SIG-M5 (cell line): ENCODE results near the gene PCDHGB3.

Source experiments
- DNase-seq: peaks from one replicate; lab custom pipeline; 2025; lab: John Stamatoyannopoulos, UW

Gene PCDHGB3

DNA sequence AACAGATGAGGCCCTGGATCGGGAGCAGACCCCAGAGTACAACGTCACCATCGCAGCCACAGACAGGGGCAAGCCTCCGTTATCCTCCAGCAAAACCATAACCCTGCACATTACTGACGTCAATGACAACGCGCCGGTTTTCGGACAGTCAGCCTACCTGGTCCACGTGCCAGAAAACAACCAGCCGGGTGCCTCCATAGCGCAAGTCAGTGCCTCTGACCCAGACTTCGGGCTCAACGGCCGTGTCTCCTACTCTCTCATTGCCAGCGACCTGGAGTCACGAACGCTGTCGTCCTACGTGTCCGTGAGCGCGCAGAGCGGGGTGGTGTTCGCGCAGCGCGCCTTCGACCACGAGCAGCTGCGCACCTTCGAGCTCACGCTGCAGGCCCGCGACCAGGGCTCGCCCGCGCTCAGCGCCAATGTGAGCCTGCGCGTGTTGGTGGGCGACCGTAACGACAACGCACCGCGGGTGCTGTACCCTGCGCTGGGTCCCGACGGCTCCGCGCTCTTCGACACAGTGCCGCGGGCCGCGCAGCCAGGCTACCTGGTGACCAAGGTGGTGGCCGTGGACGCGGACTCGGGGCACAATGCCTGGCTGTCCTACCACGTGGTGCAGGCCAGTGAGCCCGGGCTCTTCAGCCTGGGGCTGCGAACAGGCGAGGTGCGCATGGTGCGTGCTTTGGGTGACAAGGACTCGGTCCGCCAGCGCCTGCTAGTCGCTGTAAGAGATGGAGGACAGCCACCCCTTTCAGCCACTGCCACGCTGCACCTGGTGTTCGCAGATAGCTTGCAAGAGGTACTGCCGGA lies 49.2 kb downstream of the PCDHGB3 start:
- DNase-seq = no peak

DNA sequence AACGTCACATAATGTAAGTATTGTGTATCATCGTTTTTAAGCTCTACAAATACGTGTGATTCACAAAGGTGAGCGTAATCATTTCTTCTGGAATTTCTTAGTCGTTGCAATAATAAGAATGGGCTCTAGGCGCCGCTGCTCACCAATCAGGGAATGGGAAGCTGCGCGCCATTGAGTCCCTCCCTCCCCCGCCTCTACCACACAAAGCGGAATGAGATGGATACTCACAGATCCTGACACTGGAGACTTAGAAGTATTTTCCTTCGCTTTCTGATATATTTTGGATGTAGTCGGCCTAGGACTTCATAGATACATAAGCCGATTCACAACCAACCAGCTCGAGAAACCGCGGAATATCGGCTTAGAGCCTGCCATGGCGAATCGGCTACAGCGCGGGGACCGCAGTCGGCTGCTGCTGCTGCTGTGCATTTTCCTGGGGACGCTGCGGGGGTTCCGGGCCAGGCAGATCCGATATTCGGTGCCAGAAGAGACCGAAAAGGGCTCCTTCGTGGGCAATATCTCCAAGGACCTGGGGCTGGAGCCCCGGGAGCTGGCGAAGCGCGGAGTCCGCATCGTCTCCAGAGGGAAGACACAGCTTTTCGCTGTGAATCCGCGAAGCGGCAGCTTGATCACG lies 50.9 kb downstream of the PCDHGB3 start, which contains the start of gene PCDHGA11:
Gene PCDHGA11 (plus strand): TSS at position 197 of the 634 bp plus-strand sequence. CDS start 177 bp downstream, at position 374.
- no peak for DNase-seq

DNA sequence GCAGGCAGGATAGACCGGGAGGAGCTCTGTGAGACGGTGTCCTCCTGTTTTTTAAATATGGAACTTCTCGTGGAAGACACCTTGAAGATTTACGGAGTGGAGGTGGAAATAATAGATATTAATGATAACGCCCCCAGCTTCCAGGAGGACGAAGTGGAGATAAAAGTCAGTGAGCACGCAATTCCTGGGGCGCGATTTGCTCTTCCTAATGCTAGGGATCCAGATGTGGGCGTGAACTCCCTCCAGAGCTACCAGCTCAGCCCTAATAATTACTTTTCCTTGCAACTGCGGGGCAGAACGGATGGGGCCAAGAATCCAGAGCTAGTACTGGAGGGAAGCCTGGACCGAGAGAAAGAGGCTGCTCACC lies 51.4 kb downstream of the PCDHGB3 start:
- no peak for DNase-seq
